Activated T-cell treated with anti-CD3 and anti-CD28 coated beads, Interleukin-2, amount 50 U/mL, for 72 hours (primary cell): Measurements from ENCODE around the gene RNFT1. TPM values are rescaled to one million over a fixed set of nuclear protein-coding genes. Genes with fewer than 3 reads are reported as not detected.
"Not testable (repeated sequence)": the region's sequence is repeated elsewhere in the genome, so short reads cannot be mapped to it uniquely, and the experiment has no call there.

Experiments
- ATAC-seq, 2 donors: fragments of 150-1000 bp; cut with Tn5 transposase; replicated peaks in 1 of 2; 2 replicates each; pipeline ENCODE4 v1.10.0; 2021; ENCODE audit warnings: moderate library complexity in 2 of 2, mild to moderate bottlenecking in 1 of 2
- DNase-seq, 2 donors: peaks; one replicate each; pipeline ENCODE4 v3.0.0; 2021 to 2022; ENCODE audit warnings: mixed read lengths in 1 of 2
- H3K27ac Mint-ChIP-seq: one replicate; pipeline ENCODE4 v1.8.0; 2022; ENCODE audit warnings: mild to moderate bottlenecking, moderate library complexity, mixed read lengths
- H3K27me3 Mint-ChIP-seq: one replicate; pipeline ENCODE4 v1.8.0; 2022; ENCODE audit warnings: low read depth, mixed read lengths
- H3K36me3 Mint-ChIP-seq, 2 donors: one replicate each; pipeline ENCODE4 v1.8.0; 2022; ENCODE audit warnings: mixed read lengths in 2 of 2, mild to moderate bottlenecking in 1 of 2; ENCODE audit not compliant: insufficient read depth in 2 of 2
- H3K4me1 Mint-ChIP-seq: one replicate; pipeline ENCODE4 v1.8.0; 2022; ENCODE audit warnings: low read depth, mixed read lengths
- H3K4me3 Mint-ChIP-seq, 2 donors: one replicate each; pipeline ENCODE4 v1.8.0; 2022; ENCODE audit warnings: mild to moderate bottlenecking in 2 of 2, mixed read lengths in 2 of 2, moderate library complexity in 2 of 2
- H3K9me3 Mint-ChIP-seq, 2 donors: one replicate each; pipeline ENCODE4 v1.8.0; 2022; ENCODE audit warnings: mixed read lengths in 2 of 2
- total RNA-seq, 2 donors: library from RNA; stranded (reverse); gene quantifications; one replicate each; pipeline ENCODE4 v1.2.3, GENCODE V29; 2022

The RNFT1 gene
- total RNA-seq, 2 donors from 2014 or later, result 45.2 to 47.6 TPM

GRCh38 chr17:59962739-59963318 is 1.7 kb downstream of the RNFT1 start:
- ATAC-seq, result no peak
- no peak overlapping the region for H3K27ac Mint-ChIP-seq

DNA sequence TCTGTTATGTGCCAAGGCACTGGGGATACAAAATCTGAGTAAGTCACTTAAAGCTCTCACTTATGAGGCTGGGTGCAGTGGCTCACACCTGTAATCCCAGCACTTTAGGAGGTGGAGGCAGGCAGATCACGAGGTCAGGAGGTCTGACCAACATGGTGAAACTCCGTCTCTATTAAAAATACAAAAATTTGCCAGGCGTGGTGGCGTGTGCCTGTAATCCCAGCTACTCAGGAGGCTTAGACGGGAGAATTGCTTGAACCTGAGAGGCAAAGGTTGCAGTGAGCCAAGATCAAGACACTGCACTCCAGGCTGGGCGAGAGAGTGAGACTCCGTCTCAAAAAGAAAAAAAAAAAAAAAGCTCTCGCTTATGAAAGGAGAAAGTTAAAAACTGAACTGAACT is 5.0 kb downstream of the RNFT1 start:
- not testable (repeated sequence) for H3K27ac Mint-ChIP-seq, H3K4me3 Mint-ChIP-seq, DNase-seq, H3K9me3 Mint-ChIP-seq, ATAC-seq, H3K27me3 Mint-ChIP-seq
- H3K4me1 Mint-ChIP-seq, result peaks cover 36% of the 10 kb centered on the region
- H3K36me3 Mint-ChIP-seq, result peaks cover 6 to 21% of the 10 kb centered on the region in 2 donors

More at GRCh38 chr17:59962739-59963318, 1.7 kb downstream of the RNFT1 start:
- Mint-ChIP-seq H3K9me3 (no peaks in the 10 kb centered on the region), H3K4me3 (peak overlapping the region; percentile 86 to 97), H3K27me3 (no peaks in the 10 kb centered on the region), H3K4me1 (peaks cover 42% of the 10 kb centered on the region), H3K36me3 (peaks cover 6 to 16% of the 10 kb centered on the region in 2 donors)
- DNase-seq, result no peak

DNA sequence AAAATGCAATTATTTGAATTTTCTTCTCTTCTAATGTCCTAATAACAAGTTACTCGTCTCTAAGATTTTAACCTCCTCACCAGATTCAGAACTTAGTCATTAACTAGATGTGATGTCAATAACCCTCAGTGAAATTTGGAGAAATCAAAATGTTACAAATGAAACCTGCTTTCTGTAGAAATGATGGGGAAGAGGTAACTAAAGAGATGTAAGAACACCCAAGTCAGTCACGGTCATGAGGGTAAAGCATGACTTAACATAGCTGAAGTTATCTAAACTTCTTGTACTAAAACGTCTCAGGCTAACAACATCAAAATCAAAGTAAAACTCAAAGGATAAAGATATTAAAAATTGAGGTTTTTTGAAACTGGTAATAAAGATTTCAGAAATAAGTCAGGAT is 9.7 kb downstream of the RNFT1 start:
- Mint-ChIP-seq H3K4me1 (peaks cover 13% of the 10 kb centered on the region), H3K27ac (no peak overlapping the region), H3K4me3 (no peak overlapping the region), H3K36me3 (peaks cover 2 to 21% of the 10 kb centered on the region in 2 donors), H3K27me3 (no peaks in the 10 kb centered on the region), H3K9me3 (no peaks in the 10 kb centered on the region)
- DNase-seq (no peak), ATAC-seq (no peak)

DNA sequence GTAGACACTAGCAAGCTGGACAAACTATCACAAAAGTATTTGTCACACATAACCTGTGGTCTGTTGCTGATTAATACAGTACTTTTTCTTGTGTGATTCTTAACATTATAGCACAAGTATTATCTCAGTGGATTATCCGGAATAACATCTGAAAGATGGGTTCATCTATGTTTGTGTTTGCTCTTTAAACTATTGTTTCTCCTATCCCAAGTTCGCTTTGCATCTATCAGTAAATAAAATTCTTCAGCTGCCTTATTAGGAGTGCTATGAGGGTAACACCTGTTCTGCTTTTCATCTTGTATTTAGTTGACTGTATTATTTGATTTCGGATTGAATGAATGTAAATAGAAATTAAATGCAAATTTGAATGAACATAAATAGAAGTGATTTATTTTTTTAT is 14.5 kb downstream of the RNFT1 start:
- H3K27ac Mint-ChIP-seq, result no peak overlapping the region
- ATAC-seq, result no peak
- no peaks in the 10 kb centered on the region for H3K27me3 Mint-ChIP-seq

DNA sequence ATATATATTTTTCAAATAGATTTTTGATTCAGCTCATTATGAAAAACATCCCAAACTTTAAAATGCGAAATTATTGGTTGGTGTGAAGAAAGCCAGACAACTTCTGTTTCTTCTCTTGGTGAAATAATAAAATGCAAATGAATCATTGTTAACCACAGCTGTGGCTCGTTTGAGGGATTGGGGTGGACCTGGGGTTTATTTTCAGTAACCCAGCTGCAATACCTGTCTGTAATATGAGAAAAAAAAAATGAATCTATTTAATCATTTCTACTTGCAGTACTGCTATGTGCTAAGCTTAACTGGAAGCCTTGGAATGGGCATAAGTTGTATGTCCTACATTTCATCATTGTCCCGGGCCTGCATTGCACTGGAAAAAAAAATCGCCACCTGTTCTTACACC is 17.2 kb downstream of the RNFT1 start:
- Mint-ChIP-seq H3K4me1 (peaks cover 33% of the 10 kb centered on the region), H3K36me3 (peaks cover 6 to 27% of the 10 kb centered on the region in 2 donors)
- H3K27ac Mint-ChIP-seq, H3K9me3 Mint-ChIP-seq, H3K4me3 Mint-ChIP-seq, H3K27me3 Mint-ChIP-seq: not testable (repeated sequence)
- ATAC-seq (peak; percentile 53 to 61), DNase-seq (peak; percentile 24 to 38)

More for the DNA sequence above, 14.5 kb downstream of the RNFT1 start:
- H3K36me3 Mint-ChIP-seq, result peaks cover 8 to 18% of the 10 kb centered on the region in 2 donors
- H3K4me1 Mint-ChIP-seq, result peaks cover 29% of the 10 kb centered on the region
- no peaks in the 10 kb centered on the region for H3K9me3 Mint-ChIP-seq
- H3K4me3 Mint-ChIP-seq, result no peak overlapping the region
- DNase-seq, result no peak

DNA sequence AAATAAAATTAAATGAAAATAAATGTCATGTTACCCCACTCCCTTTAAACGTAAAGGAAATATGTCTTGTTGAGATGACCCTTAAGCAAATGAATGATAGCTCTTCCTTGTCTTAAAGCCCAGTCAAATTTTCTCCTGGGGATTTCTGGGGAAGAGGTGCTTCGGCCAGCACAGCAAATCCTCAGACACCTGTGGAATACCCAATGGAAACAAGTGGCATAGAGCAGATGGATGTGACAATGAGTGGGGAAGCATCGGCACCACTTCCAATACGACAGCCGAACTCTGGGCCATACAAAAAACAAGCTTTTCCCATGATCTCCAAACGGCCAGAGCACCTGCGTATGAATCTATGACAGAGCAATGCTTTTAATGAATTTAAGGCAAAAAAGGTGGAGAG is 18.1 kb downstream of the RNFT1 start:
- not testable (repeated sequence) for ATAC-seq, DNase-seq, H3K27me3 Mint-ChIP-seq, H3K4me3 Mint-ChIP-seq, H3K9me3 Mint-ChIP-seq
- H3K36me3 Mint-ChIP-seq, result peaks cover 6 to 31% of the 10 kb centered on the region in 2 donors
- H3K27ac Mint-ChIP-seq, result peak overlapping the region; percentile 11
- peaks cover 42% of the 10 kb centered on the region for H3K4me1 Mint-ChIP-seq

GRCh38 chr17:59941131-59941530 is 23.4 kb downstream of the RNFT1 start:
- H3K9me3 Mint-ChIP-seq, result no peaks in the 10 kb centered on the region
- H3K36me3 Mint-ChIP-seq, result peaks cover 5 to 44% of the 10 kb centered on the region in 2 donors
- peaks cover 49% of the 10 kb centered on the region for H3K4me1 Mint-ChIP-seq
- peak; percentile 16 to 19 for DNase-seq
- no peaks in the 10 kb centered on the region for H3K27me3 Mint-ChIP-seq
- peak; percentile 66 to 80 for ATAC-seq
- peak overlapping the region; percentile 51 to 62 for H3K4me3 Mint-ChIP-seq
- H3K27ac Mint-ChIP-seq, result peak overlapping the region; percentile 98

- peak; percentile 43 to 50 for DNase-seq
- Mint-ChIP-seq H3K4me1 (peaks cover 44% of the 10 kb centered on the region), H3K27ac (peak overlapping the region; percentile 98), H3K4me3 (peak overlapping the region; percentile 17 to 62), H3K36me3 (peaks cover 2 to 41% of the 10 kb centered on the region in 2 donors)
- peak; percentile 38 to 44 for ATAC-seq
- not testable (repeated sequence) for H3K9me3 Mint-ChIP-seq, H3K27me3 Mint-ChIP-seq
These were observed 23.8 kb downstream of the RNFT1 start for GRCh38 chr17:59940697-59941096.

GRCh38 chr17:59933317-59933716 is 31.2 kb downstream of the RNFT1 start:
- DNase-seq, ATAC-seq, H3K9me3 Mint-ChIP-seq, H3K4me3 Mint-ChIP-seq, H3K27me3 Mint-ChIP-seq, H3K4me1 Mint-ChIP-seq: not testable (repeated sequence)
- peak overlapping the region; percentile 21 for H3K27ac Mint-ChIP-seq
- H3K36me3 Mint-ChIP-seq, result peaks cover 9 to 27% of the 10 kb centered on the region in 2 donors

GRCh38 chr17:59930768-59931167 is 33.8 kb downstream of the RNFT1 start:
- H3K36me3 Mint-ChIP-seq, result peaks cover 9 to 23% of the 10 kb centered on the region in 2 donors
- not testable (repeated sequence) for H3K9me3 Mint-ChIP-seq, ATAC-seq, H3K4me3 Mint-ChIP-seq, H3K27me3 Mint-ChIP-seq, DNase-seq, H3K4me1 Mint-ChIP-seq
- peak overlapping the region; percentile 31 for H3K27ac Mint-ChIP-seq

- H3K27ac Mint-ChIP-seq, result peak overlapping the region; percentile 70
- peaks cover 8 to 26% of the 10 kb centered on the region in 2 donors for H3K36me3 Mint-ChIP-seq
- not testable (repeated sequence) for DNase-seq, ATAC-seq, H3K9me3 Mint-ChIP-seq, H3K4me1 Mint-ChIP-seq, H3K27me3 Mint-ChIP-seq, H3K4me3 Mint-ChIP-seq
These were observed 34.4 kb downstream of the RNFT1 start for GRCh38 chr17:59930121-59930520.

GRCh38 chr17:59920637-59921036 is 43.9 kb downstream of the RNFT1 start:
- not testable (repeated sequence) for DNase-seq, H3K4me1 Mint-ChIP-seq, H3K27me3 Mint-ChIP-seq, H3K9me3 Mint-ChIP-seq, H3K27ac Mint-ChIP-seq, H3K4me3 Mint-ChIP-seq, ATAC-seq
- H3K36me3 Mint-ChIP-seq, result peaks cover 8 to 34% of the 10 kb centered on the region in 2 donors

DNA sequence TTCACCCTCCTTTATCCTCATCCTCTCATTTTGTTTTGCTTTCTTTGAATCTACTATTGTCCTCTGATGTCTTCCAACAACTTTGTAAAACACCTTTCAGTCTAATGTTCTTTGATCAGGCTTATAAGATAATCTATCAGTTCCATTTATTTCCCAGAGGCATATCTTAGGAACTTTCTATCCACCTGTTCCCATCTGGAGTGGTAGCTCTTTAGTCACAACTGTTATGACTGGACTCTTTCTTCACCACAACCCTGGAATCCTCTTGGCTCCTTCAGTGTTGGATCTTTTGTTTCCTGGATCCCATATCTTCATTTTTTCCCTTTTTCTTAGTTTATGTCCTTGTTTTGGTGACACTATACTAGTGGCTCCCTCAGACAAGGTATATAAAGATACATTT is 48.1 kb downstream of the RNFT1 start:
- H3K4me3 Mint-ChIP-seq, result no peak overlapping the region
- H3K9me3 Mint-ChIP-seq, result no peaks in the 10 kb centered on the region
- H3K4me1 Mint-ChIP-seq, result no peaks in the 10 kb centered on the region
- ATAC-seq (no peak), DNase-seq (no peak)
- peak overlapping the region; percentile 12 for H3K27ac Mint-ChIP-seq
- H3K27me3 Mint-ChIP-seq, result no peaks in the 10 kb centered on the region
- peaks cover 8 to 31% of the 10 kb centered on the region in 2 donors for H3K36me3 Mint-ChIP-seq
